GM19372 (cell line): ENCODE results near the gene FAM83C.

Source experiments
- ATAC-seq: cut with Tn5 transposase; IDR thresholded peaks from one replicate; pipeline ENCODE4 v1.9.1; 2021; ENCODE audit warnings: mild to moderate bottlenecking, low read depth, moderate library complexity; ENCODE audit not compliant: unreplicated experiment

FAM83C gene

DNA sequence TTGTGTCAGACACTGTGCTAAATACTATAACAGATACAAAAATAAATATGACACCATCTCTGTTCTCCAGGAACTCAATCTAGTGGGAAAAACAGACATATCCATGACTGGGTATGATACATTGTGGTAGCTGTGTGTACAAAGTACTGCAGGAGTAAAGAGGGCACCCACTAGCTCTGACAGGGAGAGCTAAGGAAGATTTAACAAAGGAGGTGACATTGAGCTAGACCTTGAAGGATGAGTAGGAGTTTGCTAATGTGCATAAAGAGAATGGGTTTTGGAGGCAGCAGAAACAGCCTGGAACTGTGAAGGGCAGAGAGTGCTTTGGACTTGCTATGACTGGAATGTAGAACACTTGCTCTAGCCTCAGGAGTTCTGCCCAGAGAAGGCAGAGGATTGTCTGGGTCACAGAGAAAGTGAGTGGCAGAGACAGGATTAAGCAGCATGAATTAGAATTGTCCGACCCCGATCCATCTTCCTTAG, 51.4 kb downstream of the FAM83C start:
- no peak for ATAC-seq

DNA sequence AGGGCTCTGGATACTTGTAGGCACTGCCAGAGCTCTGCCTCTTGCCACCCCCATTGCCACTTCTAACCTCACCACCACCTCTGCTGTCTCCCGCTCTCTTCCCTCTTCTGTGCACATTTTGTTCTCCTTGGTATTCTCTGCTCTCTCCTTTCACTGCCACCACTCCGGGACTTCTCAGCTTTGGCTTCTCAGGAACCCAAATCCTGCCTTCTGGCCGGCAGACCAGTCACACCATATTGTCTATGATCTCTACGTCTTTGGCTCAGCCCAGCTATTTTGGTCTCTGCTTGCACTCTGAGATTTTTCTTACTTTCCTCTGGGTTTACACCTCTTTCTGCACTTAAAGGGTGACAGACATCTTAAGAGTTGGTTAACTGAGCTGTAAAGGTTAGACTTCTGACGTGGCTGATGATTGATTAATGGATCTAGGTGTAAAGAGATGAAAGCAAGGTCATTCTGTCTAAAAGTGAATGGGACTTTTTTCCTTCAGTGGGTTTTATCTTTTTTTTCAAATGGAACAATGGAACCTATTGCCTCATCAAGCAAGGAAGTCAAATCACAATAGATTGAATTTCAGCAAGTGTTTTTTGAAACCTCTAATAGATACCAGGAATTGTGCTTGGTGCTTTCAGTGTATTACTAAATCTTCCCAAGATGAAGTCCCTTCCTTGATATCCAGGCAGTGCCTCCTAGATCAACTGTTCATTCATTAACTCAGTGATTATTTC, 52.0 kb downstream of the FAM83C start:
- ATAC-seq = no peak

- no peak for ATAC-seq
These were observed 53.5 kb downstream of the FAM83C start for GRCh38 chr20:35238735-35239134.

DNA sequence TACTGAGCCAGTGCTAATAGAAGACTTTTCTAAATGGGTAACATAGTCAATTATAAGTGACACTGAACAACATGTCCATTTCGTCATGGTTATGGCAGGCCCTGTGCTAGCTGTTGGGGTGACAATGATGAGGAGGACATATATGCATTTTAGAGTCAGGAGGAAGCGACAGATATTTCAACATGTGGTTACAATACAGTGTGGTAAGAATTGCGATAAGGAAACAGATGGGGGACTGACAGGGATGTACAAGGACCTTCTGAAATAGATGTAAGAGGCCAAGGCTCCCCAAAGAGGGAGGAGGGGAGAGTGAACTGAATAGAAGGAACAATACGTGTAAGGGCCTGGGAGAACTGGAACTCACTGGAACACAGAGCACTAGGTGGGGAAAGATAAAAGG, 54.1 kb downstream of the FAM83C start:
- no peak for ATAC-seq

GRCh38 chr20:35237486-35237885, 54.7 kb downstream of the FAM83C start:
- ATAC-seq = no peak

GRCh38 chr20:35235881-35236280, 56.3 kb downstream of the FAM83C start:
- no peak for ATAC-seq
